NCI-H187 treated with DMSO at 0.1 percent for 48 hours (cell line): ENCODE measurements around the gene GNRHR.
"Not testable (repeated sequence)": the region's sequence is repeated elsewhere in the genome, so short reads cannot be mapped to it uniquely, and the experiment has no call there.

Source experiments
- DNase-seq: peaks from one replicate; lab custom pipeline; 2025; lab: John Stamatoyannopoulos, UW

GNRHR gene

DNA sequence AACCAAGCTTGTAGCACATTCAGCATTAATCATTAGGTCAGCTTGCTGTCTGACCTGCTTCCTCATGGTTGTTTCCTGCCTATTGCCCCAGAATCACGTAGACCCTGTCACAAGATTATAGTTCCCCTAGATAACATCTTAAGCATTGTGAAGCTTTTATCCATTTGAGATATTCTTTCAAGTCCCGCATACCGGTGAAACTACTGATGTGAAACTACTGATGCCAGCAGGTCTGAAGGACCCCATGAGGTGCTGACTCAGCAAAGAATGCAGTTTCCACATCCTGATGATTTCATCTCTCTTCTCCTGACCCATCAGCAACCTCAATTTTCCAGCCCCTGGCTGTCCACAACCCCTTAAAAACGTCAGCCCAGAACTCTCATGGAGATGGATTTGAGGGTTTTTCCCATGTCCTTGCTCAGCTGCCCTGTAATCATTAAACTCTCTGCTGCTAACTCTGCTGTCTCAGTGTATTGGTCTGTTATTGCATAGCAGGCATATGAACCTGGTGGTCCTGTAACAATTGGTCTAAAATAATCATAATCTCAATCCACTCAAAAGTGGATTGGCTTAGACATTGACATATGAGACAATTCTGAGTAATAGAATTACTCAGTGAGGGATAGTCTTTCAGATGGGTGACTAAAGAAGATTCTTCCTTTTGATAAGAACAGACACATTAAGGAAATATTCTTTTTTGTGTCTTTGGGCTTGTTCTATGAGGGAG, 26.9 kb downstream of the GNRHR start:
- no peak for DNase-seq

DNA sequence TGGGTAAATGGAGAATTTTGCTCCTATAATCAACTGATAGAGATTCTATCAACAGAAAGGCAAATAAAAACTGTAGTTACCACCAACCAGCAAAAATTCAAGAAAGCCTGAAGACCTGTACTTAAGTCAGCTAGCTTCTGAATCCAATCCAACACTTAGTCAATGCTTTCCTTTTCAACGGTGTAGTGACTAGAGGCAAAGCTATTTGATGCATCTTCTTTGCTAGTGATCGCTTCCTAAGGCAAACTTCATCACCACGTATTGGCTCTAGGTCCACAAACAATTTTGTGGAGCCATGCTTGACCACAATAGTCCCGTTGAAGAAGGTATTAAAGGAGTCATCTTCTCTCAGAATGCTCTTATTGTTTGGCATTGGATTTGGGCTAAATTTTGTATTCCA, 28.2 kb downstream of the GNRHR start:
- DNase-seq, result no peak

DNA sequence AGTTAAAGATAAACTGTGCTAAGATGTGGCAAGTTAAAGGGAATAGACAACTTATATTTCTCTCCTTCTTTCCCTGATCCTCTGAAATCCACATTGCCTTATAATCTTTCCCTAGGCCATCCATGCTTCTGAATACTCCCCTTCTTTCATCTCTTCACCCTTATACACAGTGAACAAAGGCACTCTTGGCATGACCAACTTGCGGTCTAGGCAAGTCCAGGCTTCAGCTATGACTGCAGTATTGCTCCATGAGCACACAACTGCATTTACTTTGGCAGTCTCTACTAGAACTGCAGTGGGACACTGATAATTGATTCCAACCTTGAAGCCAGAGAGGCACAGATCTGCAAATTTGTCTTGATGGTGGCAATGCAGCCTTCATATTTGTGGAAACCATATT, 29.1 kb downstream of the GNRHR start:
- no peak for DNase-seq

DNA sequence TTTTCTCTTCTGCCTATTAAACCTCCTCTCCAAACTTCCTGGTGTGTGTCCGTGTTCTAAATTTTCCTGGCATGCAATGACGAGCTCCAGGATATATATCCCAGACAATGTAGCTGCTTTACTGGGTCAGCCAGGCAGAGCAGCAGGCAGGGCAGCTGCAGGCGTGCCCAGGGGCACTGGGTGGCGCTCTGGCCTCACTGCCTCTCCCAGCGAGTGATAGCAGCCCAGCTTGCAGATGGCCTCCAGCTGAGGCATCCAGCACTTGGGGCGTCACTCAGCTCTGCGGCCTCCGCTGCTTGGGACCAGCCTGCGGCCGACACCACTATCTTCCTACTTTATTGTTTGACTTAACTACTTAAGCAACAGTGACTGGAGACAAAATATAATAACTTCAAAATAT, 30.2 kb downstream of the GNRHR start:
- no peak for DNase-seq

DNA sequence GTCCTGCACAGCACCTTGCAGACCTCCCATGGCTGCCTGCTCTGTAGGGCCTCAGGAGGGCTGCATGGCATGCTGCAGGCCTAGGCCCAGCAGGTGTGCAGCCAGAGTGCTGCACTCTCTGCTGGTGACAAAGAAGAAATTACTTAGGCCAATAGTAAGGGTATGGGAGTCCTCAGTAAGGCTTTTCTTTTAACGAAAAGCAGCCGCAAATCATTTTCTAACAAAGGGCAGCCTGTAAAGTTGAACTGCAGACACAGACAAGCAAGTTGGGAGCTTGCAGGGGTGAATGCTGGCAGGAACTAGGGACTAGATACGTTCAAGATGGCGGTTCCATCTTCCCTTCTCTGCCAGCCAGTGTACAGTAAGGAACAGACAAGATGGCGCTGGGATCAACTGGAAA, 30.8 kb downstream of the GNRHR start:
- DNase-seq, result no peak

DNA sequence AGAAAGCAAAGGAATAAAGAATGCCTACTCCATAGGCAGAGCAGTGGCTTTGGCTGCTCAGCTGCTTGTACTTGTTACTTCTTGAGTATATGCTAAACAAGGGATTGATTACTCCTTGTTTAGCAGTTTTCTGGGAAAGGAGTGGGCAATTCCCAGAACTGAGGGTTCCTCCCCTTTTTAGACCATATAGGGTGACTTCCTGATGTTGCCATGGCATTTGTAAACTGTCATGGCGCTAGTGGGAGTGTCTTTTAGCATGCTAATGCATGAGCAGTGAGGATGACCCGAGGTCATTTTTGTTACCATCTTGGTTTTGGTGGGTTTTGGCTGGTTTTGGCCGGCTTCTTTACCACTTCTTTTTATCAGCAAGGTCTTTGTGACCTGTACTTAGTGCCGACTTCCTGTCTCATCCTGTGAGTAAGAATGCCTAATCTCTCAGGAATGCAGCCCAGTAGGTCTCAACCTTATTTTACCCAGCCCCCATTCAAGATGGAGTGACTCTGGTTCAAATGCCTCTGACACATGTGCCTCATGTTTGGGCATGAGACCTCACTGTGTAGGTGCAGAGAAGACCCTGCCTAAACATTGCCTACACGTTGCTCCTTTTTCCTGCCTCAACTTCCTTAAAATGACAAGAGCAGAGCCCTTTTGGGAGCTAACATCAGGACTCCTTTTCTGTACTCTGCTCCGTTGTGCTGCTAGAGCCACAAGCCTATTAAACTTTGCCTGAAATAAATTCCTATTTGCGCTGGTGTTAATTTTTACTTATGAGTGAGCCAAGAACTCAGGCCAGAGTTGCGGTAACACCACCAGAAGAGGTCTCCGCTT, 32.2 kb downstream of the GNRHR start:
- no peak for DNase-seq

DNA sequence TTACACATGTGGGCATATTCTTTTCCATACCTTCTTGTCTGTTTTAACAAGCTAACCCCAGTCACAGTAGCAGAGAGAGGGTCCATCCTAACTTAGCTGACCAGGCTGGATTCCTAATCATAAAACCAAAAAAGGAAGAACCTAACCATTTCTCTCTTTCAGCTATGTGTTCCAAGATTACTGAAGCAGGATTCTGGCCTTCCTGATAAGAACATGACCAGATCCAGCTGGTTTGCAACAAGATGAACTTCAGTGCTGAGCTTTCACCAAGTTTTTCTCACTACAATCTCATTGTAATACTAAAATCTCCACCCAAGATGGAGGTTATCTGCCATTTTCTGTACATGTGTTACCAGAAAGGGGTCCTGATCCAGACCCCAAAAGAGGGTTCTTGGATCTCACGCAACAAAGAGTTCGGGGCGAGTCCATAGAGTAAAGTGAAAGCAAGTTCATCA, 32.8 kb downstream of the GNRHR start:
- DNase-seq, result no peak

DNA sequence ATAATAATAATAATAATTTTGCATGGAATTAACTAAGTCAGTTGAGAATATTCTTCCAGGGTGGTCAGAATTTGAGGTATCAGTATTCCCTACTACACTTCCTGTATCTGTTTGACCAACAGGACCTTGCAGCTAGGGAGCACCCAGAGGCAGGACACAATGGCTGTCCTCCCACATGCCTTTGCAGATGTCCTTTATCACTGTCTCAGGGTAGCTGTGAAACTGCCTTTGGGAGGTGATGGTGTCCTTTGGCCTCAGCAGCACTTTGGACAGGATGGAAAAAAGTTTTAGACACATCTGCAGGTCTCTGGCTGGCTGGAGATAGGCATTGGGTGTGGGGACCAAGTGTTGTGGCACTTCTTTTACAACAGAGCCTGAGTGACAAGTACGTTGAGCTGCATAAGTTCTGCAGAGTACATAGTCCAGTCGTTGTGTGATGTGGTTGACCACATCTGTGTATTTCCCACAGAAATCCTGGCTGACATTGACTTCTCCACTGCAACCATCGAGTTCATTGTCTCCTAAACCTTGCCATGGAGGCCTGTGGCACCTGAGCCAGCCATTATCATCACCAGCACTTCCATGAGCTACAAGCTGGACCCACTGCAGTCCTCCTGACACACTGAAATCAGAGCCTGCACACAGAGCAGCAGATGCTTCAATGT, 34.1 kb downstream of the GNRHR start:
- DNase-seq, result no peak

DNA sequence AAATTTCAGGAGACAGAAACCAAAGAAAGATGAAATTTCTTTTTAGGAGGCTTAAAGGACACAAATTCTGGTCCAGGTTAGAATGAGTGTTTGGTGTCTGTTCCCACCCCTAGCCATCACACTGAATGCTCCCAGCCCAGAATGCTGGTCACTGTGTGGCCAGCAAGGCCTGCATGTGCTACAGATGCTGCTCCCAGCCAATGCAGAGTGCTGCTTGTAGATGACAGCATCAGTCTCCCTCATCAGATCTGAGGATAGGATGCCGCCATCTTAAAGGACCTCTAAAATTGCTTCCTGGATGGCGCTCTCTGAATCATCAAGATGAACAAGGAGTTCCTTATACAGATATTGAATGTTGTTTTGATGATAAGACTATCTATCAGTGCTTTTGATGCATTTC, 35.3 kb downstream of the GNRHR start:
- no peak for DNase-seq

DNA sequence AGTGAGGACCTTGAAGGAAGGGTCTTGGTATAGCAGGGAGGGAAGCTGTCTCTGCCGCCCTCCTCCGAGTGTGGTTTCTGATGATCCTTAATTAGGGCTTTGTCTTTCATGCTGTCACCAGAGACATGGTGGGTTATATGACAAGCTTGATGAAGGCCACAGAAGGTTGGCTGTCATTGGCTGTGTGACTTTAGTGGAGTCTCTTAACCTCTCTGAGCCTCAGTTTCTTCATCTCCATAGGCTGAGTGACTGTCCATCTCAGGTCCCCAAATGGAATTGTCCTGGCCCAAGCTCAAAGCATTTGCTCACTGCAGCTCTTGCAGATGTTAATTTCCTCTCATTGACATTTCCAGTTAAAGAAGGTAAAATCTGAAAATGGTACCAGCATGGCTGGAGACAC, 36.6 kb downstream of the GNRHR start:
- no peak for DNase-seq

DNA sequence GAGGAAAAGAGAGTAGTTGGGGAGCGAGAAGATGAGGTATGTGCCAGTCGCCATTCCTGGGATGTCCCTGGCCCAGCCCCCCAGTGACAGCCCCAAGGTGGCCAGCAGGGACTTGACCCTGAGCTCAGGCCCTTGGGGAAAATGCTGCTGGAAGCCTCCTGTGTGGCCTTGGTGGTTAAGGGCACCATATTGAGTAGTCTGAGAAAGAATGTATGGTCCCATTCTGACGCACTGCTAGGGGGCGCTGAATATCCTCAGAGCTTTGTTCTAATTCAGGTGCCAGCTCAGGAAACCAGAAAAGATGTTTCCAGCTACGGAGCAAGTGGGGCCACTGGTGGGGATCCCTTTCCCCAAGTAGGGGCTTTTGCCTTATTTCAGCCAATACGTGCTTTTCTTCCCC, 39.2 kb downstream of the GNRHR start:
- no peak for DNase-seq

DNA sequence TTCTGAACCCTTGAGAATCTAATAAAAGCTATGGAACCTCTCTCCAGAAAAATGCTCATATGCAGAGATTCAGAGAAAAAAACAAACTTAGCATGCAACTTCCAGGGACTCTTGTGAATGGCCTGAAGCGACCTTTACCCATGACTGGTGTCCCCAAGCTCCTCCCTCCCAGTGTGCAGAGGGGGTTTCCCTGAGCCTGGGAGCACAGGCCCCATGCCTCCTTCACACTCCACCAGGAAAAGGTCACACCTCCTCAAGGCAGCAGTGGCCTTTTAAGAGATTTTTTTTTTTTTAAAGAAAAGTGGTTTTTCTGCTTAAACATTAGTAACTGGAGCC, 40.0 kb downstream of the GNRHR start:
- no peak for DNase-seq

DNA sequence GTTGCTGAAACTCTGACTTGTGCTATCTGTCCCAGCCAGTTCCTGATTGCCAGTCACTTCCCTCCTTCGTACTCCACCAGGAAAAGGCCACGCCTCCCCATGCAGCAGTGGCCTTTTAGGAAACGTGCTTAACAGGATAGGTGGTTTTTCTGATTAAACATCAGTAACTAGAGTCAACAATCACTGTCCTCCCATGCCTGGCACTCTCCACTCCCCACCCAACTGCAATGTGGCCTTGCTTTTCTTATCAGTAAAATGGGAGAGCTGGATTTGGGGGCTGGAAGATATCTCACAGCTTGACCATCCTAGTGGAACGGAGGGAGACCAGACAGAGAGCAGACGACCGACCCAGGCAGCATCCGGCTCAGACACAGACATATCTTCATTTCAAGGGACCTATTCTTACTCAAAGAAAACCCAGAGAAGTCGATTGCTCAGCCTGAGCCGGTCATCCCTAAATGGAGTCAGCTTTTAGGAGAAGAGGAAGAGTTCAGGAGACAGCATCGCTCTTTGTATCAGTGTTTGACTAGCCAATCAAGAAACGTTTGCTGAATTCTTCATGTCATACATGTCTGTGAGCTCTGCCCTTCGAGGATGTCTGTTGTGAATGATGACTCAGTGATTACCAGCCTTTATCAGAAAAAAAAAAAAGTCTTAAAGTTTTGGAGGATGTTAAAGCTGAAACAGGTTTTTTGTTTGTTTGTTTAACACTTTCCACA, 40.5 kb downstream of the GNRHR start:
- no peak for DNase-seq

DNA sequence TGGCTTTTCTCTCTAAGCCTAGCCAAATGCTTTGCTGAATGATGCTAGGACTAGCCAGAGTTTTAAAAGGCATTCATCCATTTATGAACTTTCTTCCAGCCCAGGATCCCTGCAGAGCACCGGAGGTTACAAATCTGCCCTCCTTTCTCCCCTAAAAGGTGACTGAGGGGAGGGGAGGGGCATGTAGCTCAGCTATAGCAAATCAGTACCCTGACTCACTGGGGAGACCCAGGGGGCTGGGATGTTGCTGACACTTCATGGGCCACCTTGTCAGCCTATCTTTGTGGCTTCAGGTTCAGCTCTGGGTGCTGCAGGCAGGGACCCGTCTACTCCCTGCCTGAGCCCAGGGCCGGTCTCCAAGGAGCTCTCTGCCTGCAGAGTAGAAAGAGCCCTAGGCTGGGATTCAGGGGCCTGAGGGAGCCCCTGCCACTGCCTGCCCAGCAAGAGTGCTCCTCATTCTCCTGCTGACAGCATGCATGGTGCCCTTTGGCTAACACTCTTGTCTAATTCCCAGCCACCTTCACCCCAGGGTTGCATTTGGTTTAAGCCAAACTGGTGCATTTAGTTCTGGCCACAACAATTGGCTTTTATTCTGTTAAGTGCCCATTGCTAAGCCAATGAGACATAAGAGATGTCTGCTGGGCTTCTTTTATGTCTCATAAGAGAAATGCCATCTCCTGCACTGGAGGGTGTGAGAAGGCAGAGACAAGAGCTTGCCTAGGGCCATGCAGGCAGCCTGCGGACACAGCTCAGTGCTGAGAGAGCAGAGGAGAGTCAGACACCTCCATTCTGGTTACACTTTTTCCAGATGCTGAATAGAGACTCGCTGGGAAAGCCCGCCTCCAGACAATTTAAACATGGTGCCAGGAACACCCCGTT, 41.3 kb downstream of the GNRHR start:
- no peak for DNase-seq

DNA sequence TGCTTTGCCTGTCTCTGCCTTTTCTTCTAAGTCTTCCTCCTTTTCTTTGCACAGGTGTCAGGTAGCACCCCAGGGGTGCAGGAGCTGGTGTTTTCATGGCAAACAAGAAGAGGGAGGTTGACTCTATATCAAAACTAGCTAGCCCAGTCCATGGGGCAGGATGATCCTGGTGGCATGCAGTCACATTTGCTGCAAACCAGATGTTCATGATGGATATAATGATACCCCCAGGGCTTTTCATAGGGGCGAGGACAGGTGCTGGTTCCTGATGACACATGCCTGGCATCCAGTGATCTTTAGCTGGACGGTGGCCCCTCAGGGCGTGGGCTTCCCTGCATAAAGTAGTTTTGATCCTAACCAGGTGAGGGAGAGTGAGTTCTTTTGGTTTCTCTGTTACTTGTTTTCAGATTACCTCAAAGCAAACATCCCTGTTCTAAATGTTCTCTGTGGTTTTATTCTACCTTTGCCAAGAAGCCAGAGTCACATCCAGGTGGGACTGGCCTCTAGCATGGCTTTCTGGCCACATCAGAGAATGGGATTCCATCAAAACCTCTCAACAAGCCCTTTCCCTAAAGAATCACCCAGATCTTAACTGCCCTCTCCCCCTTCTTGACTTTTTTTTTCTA, 42.1 kb downstream of the GNRHR start:
- DNase-seq, result no peak

DNA sequence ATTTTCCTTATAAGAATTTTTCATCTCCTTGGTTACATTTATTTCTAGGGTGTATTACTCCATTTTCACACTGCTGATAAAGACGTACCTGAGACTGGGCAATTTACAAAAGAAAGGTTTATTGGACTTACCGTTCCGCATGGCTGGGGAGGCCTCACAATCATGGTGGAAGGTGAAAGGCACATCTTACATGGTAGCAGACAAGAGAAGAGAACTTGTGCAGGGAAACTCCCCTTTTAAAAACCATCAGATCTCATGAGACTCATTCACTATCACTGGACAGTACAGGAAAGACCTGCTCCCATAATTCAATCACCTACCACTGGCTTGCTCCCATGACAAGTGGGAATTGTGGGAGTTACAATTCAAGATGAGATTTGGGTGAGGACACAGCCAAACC, 47.5 kb downstream of the GNRHR start:
- not testable (repeated sequence) for DNase-seq

DNA sequence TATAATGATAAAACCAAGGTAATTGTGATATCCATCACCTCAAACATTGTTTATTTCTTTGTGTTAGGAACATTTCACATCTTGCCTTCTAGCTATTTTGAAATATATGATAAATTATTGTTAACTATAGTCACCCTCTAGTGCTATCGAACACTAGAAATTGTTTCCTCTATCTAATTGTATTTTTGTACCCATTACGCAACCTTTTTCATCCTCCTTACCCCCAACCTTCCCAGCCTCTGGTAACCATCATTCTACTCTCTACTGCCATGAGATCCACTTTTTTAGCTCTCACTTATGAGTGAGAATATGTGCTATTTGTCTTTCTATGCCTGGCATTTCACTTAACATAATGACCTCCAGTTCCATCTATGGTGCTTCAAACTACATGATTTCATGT, 49.3 kb downstream of the GNRHR start:
- no peak for DNase-seq

DNA sequence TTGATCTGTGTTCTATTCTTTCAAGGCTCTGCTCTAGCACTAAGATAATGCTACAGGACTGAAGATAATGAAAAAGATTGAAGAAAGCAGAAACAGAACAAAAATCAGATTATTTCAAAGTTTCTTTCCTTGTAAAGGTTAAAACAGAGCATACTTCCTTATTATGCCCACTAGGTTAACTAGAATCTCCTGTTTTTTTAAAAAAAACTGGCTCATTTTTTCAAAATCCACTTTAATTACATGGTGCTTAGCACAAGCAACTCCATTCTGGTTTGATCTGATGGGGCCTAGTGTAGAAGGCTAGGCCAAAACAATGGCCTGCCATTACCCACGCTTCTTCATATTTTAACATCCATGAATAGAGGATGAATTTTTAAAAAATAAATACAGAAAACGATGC, 52.0 kb downstream of the GNRHR start:
- no peak for DNase-seq

DNA sequence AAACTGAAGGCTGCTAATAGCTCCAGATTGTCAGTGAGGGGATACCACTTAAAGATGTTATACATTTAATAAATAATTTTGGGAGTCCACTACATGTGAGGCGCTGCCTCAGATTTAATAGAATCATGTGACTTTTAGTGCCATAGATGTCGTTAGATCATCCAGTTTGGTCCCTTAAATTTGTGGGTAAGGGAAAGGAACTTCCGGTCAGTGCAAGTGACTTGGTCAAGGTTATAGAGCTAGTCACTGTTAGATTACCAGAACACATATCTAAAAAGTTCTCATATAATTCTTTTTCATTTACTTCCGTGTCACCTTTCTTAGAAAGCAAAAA, 52.7 kb downstream of the GNRHR start:
- no peak for DNase-seq

DNA sequence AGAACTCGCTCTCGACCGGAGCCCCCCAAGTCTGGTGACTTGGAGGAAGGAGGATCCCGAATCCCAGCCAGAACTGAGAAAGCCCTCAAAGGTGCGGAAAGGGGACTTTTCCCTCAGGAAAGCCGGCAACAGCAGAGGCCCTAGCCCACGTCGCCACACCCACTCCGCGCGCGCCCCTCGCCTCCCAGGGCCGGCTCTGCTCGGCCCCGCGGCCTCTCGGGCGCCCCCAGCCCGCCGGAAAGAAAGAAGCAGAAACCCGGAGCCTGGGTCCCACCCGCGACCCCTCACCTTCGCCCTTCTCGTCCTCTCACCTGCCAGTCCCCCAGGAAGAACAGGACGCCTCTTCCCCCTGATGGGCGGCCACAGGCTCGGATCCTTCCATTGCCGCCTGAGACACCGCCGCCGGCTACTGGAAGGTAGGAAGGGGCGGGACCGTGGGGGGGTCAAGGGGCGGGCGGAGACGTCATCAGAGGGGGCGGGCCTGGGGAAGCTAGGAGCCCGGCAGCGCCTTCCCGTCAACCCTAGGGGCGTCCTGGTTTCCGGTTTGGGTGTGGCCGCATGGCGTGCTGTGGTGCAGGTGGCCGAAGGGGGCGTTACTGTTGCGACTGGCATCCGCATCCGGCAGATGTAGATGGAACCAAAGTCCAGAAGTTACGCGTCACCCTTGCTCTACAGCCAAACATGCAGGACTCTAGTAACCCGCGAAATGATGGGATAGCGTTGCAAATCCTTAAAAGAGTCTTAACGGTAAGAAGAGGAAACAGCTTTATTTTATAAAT, 53.3 kb downstream of the GNRHR start, which contains the start of gene UBA6:
Gene UBA6 (minus strand): TSS at position 418 of the 779 bp plus-strand sequence. CDS start 36 bp downstream, at position 382.
- DNase-seq, result peak; percentile 96
